HG03558 (cell line): Measurements from ENCODE around the gene MOGAT2.

Experiments used
- ATAC-seq: cut with Tn5 transposase; IDR thresholded peaks from one replicate; pipeline ENCODE4 v1.9.1; 2021; ENCODE audit warnings: moderate number of reproducible peaks; ENCODE audit not compliant: unreplicated experiment; ENCODE audit errors: extremely low read depth

The MOGAT2 gene

GRCh38 chr11:75775056-75775455, 57.4 kb downstream of the MOGAT2 start:
- no peak for ATAC-seq

DNA sequence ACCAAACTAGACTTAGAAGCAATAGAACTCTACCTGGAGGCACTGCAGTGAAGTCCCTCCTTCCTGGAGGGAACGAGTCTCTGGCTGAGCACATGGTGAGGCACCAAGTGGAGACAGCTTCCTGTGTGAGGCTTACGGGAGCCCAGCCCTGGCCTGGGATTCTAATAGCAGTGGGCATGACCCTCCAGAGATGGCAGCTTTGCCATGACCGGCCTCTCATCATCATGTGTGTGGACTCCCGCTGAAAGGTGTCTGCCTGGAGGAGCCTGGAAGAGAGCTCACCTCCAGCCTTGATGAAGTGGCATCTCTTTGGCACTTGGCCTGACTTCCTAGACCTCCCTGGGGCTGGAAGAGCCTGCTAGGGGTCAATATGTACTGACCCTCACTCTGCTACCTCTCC, 58.9 kb downstream of the MOGAT2 start:
- no peak for ATAC-seq

DNA sequence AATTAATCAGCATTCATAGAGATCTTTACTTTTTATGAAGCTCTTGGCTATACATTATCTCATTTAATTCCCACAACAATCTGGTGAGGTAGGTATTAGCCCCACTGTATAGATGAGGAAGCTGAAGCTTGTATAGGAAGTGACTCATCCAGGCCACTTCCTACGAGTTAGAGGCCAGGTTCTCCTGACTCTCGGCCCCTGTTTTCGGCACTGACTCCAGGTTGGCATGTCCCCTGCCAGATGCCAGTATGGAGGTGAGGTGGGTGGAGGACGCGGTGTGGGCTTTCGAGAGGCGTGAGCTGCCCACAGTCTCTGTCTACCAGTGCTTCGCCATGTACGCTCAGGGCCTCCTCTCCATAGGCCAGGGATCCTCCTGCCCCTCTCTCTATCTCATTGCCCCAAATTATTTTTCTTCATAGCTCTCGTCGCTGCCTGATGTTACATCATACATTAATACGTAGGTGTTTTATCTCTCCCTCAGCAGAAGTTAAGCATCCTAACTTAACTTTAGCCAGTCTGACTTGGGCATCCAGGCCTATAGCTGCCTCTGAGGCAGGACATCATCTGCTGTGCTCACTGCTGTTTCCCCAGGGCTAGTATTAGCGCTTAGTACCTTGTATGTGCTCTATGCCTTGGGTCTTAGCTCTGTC, 59.9 kb downstream of the MOGAT2 start:
- no peak for ATAC-seq

DNA sequence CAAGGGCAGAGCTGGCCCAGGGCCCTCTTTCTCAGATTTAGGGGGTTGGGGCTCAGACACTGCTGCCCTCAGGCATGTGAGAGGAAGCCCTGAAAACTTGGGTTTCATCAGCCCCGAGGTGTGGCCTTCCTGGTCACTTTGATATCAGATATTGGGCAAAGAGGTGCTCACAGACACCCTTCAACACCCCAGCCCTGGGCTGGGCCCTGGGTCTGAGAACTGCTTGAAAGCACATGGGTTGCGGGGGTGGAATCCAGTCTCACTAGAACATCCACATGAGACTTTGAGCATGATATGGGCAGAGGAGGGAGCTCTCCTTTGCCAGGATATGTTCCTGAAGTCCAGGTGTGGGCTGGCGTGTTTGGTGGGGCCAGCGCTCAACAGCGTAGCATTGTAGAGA, 61.3 kb downstream of the MOGAT2 start:
- ATAC-seq = no peak

DNA sequence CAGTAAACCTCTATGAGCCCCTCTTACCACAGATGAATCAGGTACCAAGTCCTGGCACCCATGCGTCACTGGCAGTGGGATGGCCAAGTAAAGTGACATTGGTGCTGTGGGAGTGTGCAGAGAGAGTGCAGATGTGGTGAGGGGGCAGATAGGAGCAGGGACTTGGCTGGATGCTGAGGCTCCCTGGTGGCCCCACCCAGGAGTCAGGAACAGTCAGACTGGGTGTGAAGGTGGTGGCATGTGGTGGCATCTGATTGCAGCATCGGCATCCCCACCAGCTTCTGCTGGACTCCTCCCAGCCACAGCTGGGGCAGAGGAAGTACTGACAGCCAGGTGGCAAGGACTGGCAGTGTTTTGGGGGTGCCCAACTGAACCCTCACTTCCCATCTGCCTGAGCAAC, 62.3 kb downstream of the MOGAT2 start:
- ATAC-seq = no peak

GRCh38 chr11:75780888-75781287, 63.2 kb downstream of the MOGAT2 start:
- no peak for ATAC-seq

DNA sequence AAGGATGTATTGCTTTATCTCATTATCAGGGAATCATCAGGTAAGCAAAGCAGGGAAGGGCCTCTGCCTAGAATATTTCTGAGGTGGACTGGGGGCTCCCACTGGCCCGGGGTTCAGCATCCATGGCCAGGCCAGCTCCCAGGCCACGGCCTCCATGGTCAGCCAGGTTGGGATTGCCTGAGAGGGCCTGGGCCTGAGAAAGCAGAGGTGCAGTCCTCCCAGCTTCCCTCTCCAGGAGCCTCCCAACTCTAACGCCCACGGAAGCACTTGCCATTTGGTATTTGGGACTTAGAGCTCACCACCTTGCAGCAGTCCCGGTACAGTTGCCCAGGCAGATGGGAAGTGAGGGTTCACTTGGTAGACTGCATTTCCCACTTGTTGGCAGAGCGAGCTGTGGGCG, 63.7 kb downstream of the MOGAT2 start:
- no peak for ATAC-seq

DNA sequence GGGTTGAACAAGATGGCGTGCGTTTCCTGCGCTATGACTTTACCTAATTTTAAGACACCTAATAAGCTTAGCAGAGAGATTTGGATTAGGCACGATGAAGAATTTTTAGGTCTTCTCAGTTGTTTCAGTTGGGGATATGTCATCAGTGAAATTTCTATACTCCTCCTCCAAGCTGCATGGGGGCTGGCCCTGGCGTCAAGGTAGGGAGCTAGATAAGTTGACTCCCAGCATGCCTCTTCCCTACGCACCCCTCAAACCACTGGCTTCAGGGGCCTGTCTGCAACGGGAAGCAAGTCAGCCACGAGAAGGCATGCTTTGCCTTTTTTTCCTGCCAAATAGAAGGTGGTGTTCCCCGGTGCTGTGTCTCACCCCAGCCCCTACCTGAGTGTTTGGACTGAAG, 64.2 kb downstream of the MOGAT2 start:
- no peak for ATAC-seq
